ENCODE results near the gene TSPAN18. TPM values are rescaled to one million over a fixed set of nuclear protein-coding genes. Genes with fewer than 3 reads are reported as not detected.

The TSPAN18 gene
- polyA plus RNA-seq, 1 experiment: 0.98 TPM

- no peak for DNase-seq (ENCODE audit: low read depth, low spot score)
- CTCF ChIA-PET: no interaction called here
- TF ChIP-seq CTCF (IDR thresholded peaks at IDR 0.05; ENCODE audit: low read depth, low read length): no peak
- Histone ChIP-seq H3K27me3 (ENCODE audit: control insufficient read depth, insufficient read depth, low read length) (peaks cover 55% of the 10 kb centered on the region), H3K4me3 (ENCODE audit: low read depth, low read length) (no peak overlapping the region), H3K27ac (ENCODE audit: low read depth, low read length) (no peak overlapping the region), H3K9me3 (ENCODE audit: control insufficient read depth, insufficient read depth, low read length) (no peaks in the 10 kb centered on the region)
- POLR2A ChIA-PET: no interaction called here
Measured at GRCh38 chr11:44797051-44797450, 70.3 kb downstream of the TSPAN18 start.

- no peak for DNase-seq (ENCODE audit: low read depth, low spot score)
- CTCF ChIA-PET: interaction anchor here (1.0 to 1.5 kb wide), 2 partner anchors 22 to 23 kb away, joined by 3 read pairs; no protein-coding TSS in a partner anchor
- no peak for TF ChIP-seq CTCF (IDR thresholded peaks at IDR 0.05; ENCODE audit: low read depth, low read length)
- Histone ChIP-seq H3K27me3 (ENCODE audit: control insufficient read depth, insufficient read depth, low read length) (peaks cover 58% of the 10 kb centered on the region), H3K27ac (ENCODE audit: low read depth, low read length) (no peak overlapping the region), H3K9me3 (ENCODE audit: control insufficient read depth, insufficient read depth, low read length) (no peaks in the 10 kb centered on the region), H3K4me3 (ENCODE audit: low read depth, low read length) (no peak overlapping the region)
- POLR2A ChIA-PET: no interaction called here
Measured at GRCh38 chr11:44797886-44798606, 71.3 kb downstream of the TSPAN18 start.

- TF ChIP-seq CTCF (IDR thresholded peaks at IDR 0.05; ENCODE audit: low read depth, low read length): no peak
- Histone ChIP-seq H3K27me3 (ENCODE audit: control insufficient read depth, insufficient read depth, low read length) (peaks cover 59% of the 10 kb centered on the region), H3K27ac (ENCODE audit: low read depth, low read length) (no peak overlapping the region), H3K9me3 (ENCODE audit: control insufficient read depth, insufficient read depth, low read length) (no peaks in the 10 kb centered on the region), H3K4me3 (ENCODE audit: low read depth, low read length) (no peak overlapping the region)
- ChIA-PET POLR2A (no interaction called here), CTCF (interaction anchor here (1.0 to 1.5 kb wide), 2 partner anchors 23 to 24 kb away, joined by 3 read pairs; no protein-coding TSS in a partner anchor)
- DNase-seq (ENCODE audit: low read depth, low spot score): no peak
Measured at GRCh38 chr11:44798607-44798972, 71.8 kb downstream of the TSPAN18 start.

GRCh38 chr11:44799012-44799411 is 72.2 kb downstream of the TSPAN18 start:
- Histone ChIP-seq H3K4me3 (ENCODE audit: low read depth, low read length) (no peak overlapping the region), H3K27ac (ENCODE audit: low read depth, low read length) (no peak overlapping the region), H3K9me3 (ENCODE audit: control insufficient read depth, insufficient read depth, low read length) (no peaks in the 10 kb centered on the region), H3K27me3 (ENCODE audit: control insufficient read depth, insufficient read depth, low read length) (peaks cover 58% of the 10 kb centered on the region)
- POLR2A ChIA-PET: no interaction called here
- DNase-seq (ENCODE audit: low read depth, low spot score): no peak
- CTCF ChIA-PET: interaction anchor here (1.0 to 1.5 kb wide), 2 partner anchors 23 to 24 kb away, joined by 3 read pairs; no protein-coding TSS in a partner anchor
- TF ChIP-seq CTCF (IDR thresholded peaks at IDR 0.05; ENCODE audit: low read depth, low read length): no peak

- H3K27ac ChIP-seq (ENCODE audit: low read depth, low read length): no peak overlapping the region
- H3K9me3 ChIP-seq (ENCODE audit: control insufficient read depth, insufficient read depth, low read length): no peaks in the 10 kb centered on the region
- no peak for TF ChIP-seq CTCF (IDR thresholded peaks at IDR 0.05; ENCODE audit: low read depth, low read length)
- H3K4me3 ChIP-seq (ENCODE audit: low read depth, low read length): no peak overlapping the region
- peaks cover 39% of the 10 kb centered on the region for H3K27me3 ChIP-seq (ENCODE audit: control insufficient read depth, insufficient read depth, low read length)
- POLR2A ChIA-PET: no interaction called here
- CTCF ChIA-PET: interaction anchor here (0.6 kb wide), 1 partner anchor 16 kb away, joined by 4 read pairs; no protein-coding TSS in a partner anchor
- no peak for DNase-seq (ENCODE audit: low read depth, low spot score)
Measured at GRCh38 chr11:44802347-44802746, 75.6 kb downstream of the TSPAN18 start.
